Upper lobe of left lung (tissue), 6 donors: Measurements from ENCODE around the gene BEND6. TPM values are rescaled to one million over a fixed set of nuclear protein-coding genes. Genes with fewer than 3 reads are reported as not detected.

Experiments
- ATAC-seq, 2 donors: fragments of 200-7000 bp; cut with Tn5 transposase; one replicate each; pipeline ENCODE4 v1.9.1; 2022; ENCODE audit warnings: mild to moderate bottlenecking in 2 of 2, moderate library complexity in 2 of 2; ENCODE audit not compliant: low FRiP score in 2 of 2
- DNase-seq, 2 donors: peaks; one replicate each; pipeline ENCODE4 v3.0.0-alpha.2; 2019 to 2020
- H3K27ac ChIP-seq, 4 donors: fragments of 200-600 bp; sonication (generic); one replicate each; pipeline ENCODE4 v1.5.1; 2016 to 2019
- H3K27me3 ChIP-seq, 4 donors: fragments of 200-600 bp; sonication (generic); one replicate each; pipeline ENCODE4 v1.5.1; 2017 to 2019
- H3K36me3 ChIP-seq, 4 donors: fragments of 200-600 bp; sonication (generic); one replicate each; pipeline ENCODE4 v1.5.1; 2016 to 2019
- H3K4me1 ChIP-seq, 4 donors: fragments of 200-600 bp; sonication (generic); one replicate each; pipeline ENCODE4 v1.5.1; 2018 to 2019
- H3K4me3 ChIP-seq, 4 donors: fragments of 200-600 bp; sonication (generic); one replicate each; pipeline ENCODE4 v1.5.1; 2017 to 2019; ENCODE audit warnings: mild to moderate bottlenecking in 2 of 4, moderate library complexity in 1 of 4
- H3K9me3 ChIP-seq, 4 donors: fragments of 200-600 bp; sonication (generic); one replicate each; pipeline ENCODE4 v1.5.1; 2018 to 2019
- EP300 ChIP-seq, 4 donors: sonication (generic); formaldehyde crosslinking; IDR thresholded peaks; one replicate each; pipeline ENCODE4 v1.5.1; 2017; ENCODE audit warnings: antibody characterized with exemption in 4 of 4, control low read depth in 2 of 4
- POLR2A ChIP-seq, 4 donors: fragments of 450-650 bp; IDR thresholded peaks; one replicate each; pipeline ENCODE4 v1.5.1; 2016 to 2017; ENCODE audit warnings: antibody characterized with exemption in 4 of 4, mild to moderate bottlenecking in 2 of 4
- POLR2AphosphoS5 ChIP-seq, 2 donors: sonication (generic); formaldehyde crosslinking; IDR thresholded peaks; one replicate each; pipeline ENCODE4 v1.5.1; 2017; ENCODE audit warnings: antibody characterized with exemption in 2 of 2
- WGBS, 2 donors: methylation state at CpG; one replicate each; pipeline ENCODE4 v1.1.5; 2017 to 2018; 5-methylcytosine and 5-hydroxymethylcytosine counted together
- total RNA-seq, 6 donors: library from RNA; depleted of rRNA in 4 of 6; stranded (reverse); fragments of >200 nt in 4 of 6; gene quantifications; one replicate each; pipeline versions ENCODE4 v1.1.0 to v1.2.1, GENCODE V29; 2016 to 2021
- TF ChIP-seq, protein P1 (sequence below), 6 experiments: fragments of 450-650 bp in 4 of 6; fragments of 200-600 bp in 2 of 6; sonication (generic) in 2 of 6; IDR thresholded peaks; one replicate each; pipeline ENCODE4 v1.5.1; 2016 to 2019; ENCODE audit warnings: antibody characterized with exemption in 6 of 6
- donor health status: DM: no; HTN: no; CAD: no; lungs with moderate emphysema.
- donor health status: DM: no; HTN: yes; CAD: no; lungs with severe emphysema.

BEND6 gene
- total RNA-seq, 6 donors from 2014 or later = 0.29 to 1.1 (median 0.30) TPM; not detected in 3

DNA sequence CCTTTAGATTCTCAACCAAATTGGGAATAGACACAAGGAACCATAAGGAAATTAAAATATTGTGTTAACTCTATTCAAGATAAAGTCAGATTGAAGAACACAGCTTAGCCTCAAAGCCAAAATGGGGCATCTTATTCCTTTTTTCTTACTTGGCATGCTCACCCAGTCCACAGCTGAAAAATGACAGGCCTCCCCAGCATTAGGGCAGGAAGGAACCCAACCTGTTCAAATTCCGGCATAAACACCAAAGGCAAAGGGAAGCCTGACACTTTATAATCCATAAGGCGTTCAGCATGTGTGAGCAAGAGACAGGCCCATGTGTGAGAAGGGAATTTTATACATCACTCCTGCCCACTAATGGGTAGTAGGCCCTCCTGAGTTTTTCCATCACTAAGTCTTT lies 2.9 kb downstream of the BEND6 start:
- no peak for DNase-seq
- H3K9me3 ChIP-seq = no peaks in the 10 kb centered on the region
- TF ChIP-seq, protein P1, sequence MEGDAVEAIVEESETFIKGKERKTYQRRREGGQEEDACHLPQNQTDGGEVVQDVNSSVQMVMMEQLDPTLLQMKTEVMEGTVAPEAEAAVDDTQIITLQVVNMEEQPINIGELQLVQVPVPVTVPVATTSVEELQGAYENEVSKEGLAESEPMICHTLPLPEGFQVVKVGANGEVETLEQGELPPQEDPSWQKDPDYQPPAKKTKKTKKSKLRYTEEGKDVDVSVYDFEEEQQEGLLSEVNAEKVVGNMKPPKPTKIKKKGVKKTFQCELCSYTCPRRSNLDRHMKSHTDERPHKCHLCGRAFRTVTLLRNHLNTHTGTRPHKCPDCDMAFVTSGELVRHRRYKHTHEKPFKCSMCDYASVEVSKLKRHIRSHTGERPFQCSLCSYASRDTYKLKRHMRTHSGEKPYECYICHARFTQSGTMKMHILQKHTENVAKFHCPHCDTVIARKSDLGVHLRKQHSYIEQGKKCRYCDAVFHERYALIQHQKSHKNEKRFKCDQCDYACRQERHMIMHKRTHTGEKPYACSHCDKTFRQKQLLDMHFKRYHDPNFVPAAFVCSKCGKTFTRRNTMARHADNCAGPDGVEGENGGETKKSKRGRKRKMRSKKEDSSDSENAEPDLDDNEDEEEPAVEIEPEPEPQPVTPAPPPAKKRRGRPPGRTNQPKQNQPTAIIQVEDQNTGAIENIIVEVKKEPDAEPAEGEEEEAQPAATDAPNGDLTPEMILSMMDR (IDR thresholded peaks at IDR 0.05) = no peak
- TF ChIP-seq POLR2A (IDR thresholded peaks at IDR 0.05) (no peak), POLR2AphosphoS5 (IDR thresholded peaks at IDR 0.05) (no peak), EP300 (IDR thresholded peaks at IDR 0.05) (no peak)

GRCh38 chr6:56958481-56958880 lies 3.6 kb downstream of the BEND6 start:
- peaks cover 0 to 9% (median 4%) of the 10 kb centered on the region in 4 donors for H3K27me3 ChIP-seq
- TF ChIP-seq, protein P1 (IDR thresholded peaks at IDR 0.05) = no peak
- TF ChIP-seq POLR2AphosphoS5 (IDR thresholded peaks at IDR 0.05) (no peak), EP300 (IDR thresholded peaks at IDR 0.05) (no peak), POLR2A (IDR thresholded peaks at IDR 0.05) (no peak)
- 85 to 90% methylated on average over 3 of the region's 3 CpGs for WGBS, 2 donors

More for the DNA sequence above, 2.9 kb downstream of the BEND6 start:
- H3K27me3 ChIP-seq = peaks cover 0 to 15% (median 4%) of the 10 kb centered on the region in 4 donors
- H3K4me1 ChIP-seq = peaks cover 13 to 30% (median 20%) of the 10 kb centered on the region in 4 donors
- no peak overlapping the region for H3K27ac ChIP-seq
- no peaks in the 10 kb centered on the region for H3K36me3 ChIP-seq
- 88 to 96% methylated on average over 2 of the region's 2 CpGs for WGBS, 2 donors
- ATAC-seq = no peak
- no peak overlapping the region for H3K4me3 ChIP-seq

DNA sequence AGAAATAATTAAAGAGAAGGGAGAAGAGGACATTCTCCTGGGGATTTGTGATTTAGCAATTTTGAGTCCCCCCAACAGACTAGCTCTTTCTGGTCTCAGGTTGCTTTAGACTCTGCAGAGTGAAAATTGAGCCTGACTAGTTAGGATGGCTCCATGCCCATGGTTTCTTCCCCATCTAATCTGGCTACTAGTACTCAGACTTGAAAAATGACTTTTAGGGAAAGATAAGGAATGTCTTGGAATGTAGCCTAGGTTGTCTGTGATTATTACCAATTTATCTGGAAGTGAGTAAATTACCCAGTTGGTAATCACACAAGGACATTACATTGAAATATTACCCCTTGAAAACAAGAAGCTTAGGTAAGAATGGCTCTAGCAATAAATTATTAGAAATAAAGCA lies 4.2 kb downstream of the BEND6 start:
- Histone ChIP-seq H3K9me3 (no peaks in the 10 kb centered on the region), H3K27ac (no peak overlapping the region), H3K4me1 (peaks cover 7 to 21% (median 13%) of the 10 kb centered on the region in 4 donors), H3K36me3 (no peaks in the 10 kb centered on the region), H3K27me3 (peaks cover 0 to 6% (median 2%) of the 10 kb centered on the region in 4 donors), H3K4me3 (no peak overlapping the region)
- DNase-seq (no peak), ATAC-seq (no peak)
- TF ChIP-seq EP300 (IDR thresholded peaks at IDR 0.05) = no peak
- no peak for TF ChIP-seq POLR2A (IDR thresholded peaks at IDR 0.05)
- TF ChIP-seq, protein P1 (IDR thresholded peaks at IDR 0.05) = no peak
- no peak for TF ChIP-seq POLR2AphosphoS5 (IDR thresholded peaks at IDR 0.05)

More at GRCh38 chr6:56958481-56958880, 3.6 kb downstream of the BEND6 start:
- H3K4me1 ChIP-seq = peaks cover 13 to 27% (median 18%) of the 10 kb centered on the region in 4 donors
- no peak overlapping the region for H3K27ac ChIP-seq
- no peak overlapping the region for H3K4me3 ChIP-seq
- ATAC-seq = no peak
- no peak for DNase-seq
- H3K9me3 ChIP-seq = no peaks in the 10 kb centered on the region
- no peaks in the 10 kb centered on the region for H3K36me3 ChIP-seq

DNA sequence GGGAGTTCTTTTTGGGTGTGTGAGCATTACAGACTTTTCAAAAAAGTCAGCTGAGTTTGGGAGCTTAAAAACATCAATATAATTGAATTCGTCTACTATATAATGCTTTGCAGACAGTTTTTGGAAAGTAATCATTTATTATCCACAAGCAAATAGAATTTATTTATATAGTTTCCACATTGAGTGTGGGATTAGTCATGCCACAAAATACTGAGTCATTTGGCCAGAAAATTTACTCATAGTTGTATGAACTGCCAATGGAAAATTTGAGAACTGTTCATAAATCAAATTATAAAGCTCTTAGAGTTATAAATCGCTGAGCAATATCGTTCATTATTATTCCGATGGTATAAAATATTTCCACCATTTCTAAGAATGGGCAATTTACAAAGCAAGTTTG lies 5.0 kb downstream of the BEND6 start:
- Histone ChIP-seq H3K27me3 (no peaks in the 10 kb centered on the region), H3K36me3 (no peaks in the 10 kb centered on the region), H3K9me3 (no peaks in the 10 kb centered on the region), H3K27ac (no peak overlapping the region), H3K4me1 (peaks cover 3 to 12% (median 9%) of the 10 kb centered on the region in 4 donors), H3K4me3 (no peak overlapping the region)
- WGBS, 2 donors = 88 to 94% methylated on average over 4 of the region's 4 CpGs
- ATAC-seq (peak in 1 of 2 donors; percentile 2), DNase-seq (no peak)
- TF ChIP-seq POLR2AphosphoS5 (IDR thresholded peaks at IDR 0.05) (no peak), POLR2A (IDR thresholded peaks at IDR 0.05) (no peak), EP300 (IDR thresholded peaks at IDR 0.05) (no peak)
- TF ChIP-seq, protein P1 (IDR thresholded peaks at IDR 0.05) = no peak

- no peak overlapping the region for H3K27ac ChIP-seq
- no peaks in the 10 kb centered on the region for H3K9me3 ChIP-seq
- WGBS, 2 donors = 54 to 62% methylated on average over 2 of the region's 2 CpGs
- no peak overlapping the region for H3K4me3 ChIP-seq
- no peaks in the 10 kb centered on the region for H3K36me3 ChIP-seq
- H3K27me3 ChIP-seq = no peaks in the 10 kb centered on the region
- peaks cover 0 to under 1% (median 0%) of the 10 kb centered on the region in 4 donors for H3K4me1 ChIP-seq
- no peak for TF ChIP-seq POLR2A (IDR thresholded peaks at IDR 0.05)
- no peak for TF ChIP-seq POLR2AphosphoS5 (IDR thresholded peaks at IDR 0.05)
- no peak for TF ChIP-seq EP300 (IDR thresholded peaks at IDR 0.05)
- TF ChIP-seq, protein P1 (IDR thresholded peaks at IDR 0.05) = no peak
- ATAC-seq = no peak
- DNase-seq = no peak
These were observed 6.2 kb downstream of the BEND6 start for GRCh38 chr6:56961151-56961550.
